ENCODE results near the gene NEDD4L.

DNA sequence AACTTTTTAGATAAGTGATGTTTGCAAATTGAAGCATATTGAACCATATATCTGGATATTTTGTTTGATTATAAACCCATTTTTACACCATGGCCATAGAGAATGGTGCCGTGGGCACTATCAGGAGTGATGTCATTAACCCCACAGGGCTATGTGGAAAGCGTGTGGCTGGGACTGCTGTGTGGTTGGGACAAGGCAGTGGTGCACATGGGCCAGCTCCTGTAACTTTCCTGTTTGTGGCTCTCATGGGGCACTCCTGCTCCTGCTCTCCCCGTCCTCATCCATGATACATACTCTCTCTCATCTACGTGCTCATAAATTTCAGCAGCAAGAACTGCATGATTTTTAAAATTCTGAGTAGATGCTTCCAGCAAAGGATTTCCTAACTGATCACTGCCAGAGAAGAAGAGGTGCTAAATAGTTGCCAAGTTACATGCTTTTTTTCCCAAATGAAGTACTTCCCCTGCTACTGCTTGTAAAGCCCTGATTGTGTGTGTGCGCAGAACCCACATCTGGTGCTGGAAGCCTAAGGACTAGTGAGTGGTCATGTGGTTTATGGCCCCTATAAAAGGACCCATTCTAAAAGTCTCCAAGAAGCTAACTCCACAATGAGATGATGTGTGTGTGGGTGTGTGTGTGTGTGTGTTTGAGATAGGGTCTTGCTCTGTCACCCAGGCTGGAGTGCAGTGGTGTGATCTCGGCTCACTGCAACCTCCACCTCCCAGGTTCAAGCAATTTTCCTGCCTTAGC lies 240.8 kb downstream of the NEDD4L start:
- TF ChIP-seq, protein P1, sequence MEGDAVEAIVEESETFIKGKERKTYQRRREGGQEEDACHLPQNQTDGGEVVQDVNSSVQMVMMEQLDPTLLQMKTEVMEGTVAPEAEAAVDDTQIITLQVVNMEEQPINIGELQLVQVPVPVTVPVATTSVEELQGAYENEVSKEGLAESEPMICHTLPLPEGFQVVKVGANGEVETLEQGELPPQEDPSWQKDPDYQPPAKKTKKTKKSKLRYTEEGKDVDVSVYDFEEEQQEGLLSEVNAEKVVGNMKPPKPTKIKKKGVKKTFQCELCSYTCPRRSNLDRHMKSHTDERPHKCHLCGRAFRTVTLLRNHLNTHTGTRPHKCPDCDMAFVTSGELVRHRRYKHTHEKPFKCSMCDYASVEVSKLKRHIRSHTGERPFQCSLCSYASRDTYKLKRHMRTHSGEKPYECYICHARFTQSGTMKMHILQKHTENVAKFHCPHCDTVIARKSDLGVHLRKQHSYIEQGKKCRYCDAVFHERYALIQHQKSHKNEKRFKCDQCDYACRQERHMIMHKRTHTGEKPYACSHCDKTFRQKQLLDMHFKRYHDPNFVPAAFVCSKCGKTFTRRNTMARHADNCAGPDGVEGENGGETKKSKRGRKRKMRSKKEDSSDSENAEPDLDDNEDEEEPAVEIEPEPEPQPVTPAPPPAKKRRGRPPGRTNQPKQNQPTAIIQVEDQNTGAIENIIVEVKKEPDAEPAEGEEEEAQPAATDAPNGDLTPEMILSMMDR (IDR thresholded peaks at IDR 0.05): no peak
- TF ChIP-seq POLR2A (IDR thresholded peaks at IDR 0.05): no peak

Measured in adrenal gland (tissue), 5 donors.